IPS-NIHi7 (cell line): ENCODE results near the gene SMYD3.

ENCODE experiments used
- DNase-seq: peaks from one replicate; pipeline ENCODE4 v3.0.0; 2012; ENCODE audit warnings: mixed read lengths; ENCODE audit errors: extremely low spot score

The SMYD3 gene

DNA sequence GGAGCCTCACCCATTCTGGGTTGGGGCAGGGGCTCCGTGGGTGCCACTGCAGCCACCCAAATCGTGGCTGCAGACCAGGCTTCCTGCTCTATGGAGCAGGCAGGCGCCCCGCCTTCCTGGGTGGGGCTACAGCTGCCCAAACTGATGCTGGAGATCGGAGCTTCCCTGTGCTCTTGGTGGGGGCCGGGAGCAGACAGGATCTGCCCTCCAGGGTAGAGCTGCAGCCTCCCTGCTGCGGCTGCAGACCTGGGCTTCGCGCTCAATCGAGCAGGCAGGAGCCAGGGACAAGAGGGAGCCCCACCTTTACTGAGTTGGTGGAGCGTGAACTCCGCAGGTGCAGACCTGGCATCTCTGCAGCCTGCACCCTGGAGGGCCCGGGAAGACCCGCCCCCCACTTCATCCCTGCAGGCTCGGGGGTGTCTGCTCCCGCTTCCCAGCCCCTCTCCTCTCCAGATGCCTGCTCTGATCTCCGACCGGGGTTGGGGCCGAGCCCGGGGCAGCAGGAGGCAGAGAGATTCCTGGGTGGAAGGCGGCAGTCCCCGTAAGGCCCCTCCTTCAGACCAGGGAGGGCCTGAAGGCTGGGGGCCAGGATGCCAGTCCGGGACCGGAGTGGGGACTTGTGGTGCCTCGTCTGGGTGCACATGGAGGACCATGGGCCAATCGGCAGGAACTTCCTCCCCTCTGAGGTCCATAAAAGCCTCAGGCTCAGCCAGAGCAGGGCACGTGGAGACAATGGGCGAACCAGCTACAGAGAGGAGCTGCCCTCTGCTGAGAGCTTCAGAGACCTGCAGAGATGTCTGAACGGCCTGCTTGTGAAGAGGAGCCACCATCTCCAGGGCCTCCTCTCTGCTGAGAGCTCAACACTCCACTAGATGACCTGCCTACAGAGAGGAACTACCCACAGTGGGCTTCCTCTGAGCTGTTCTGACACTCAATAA is 359.3 kb downstream of the SMYD3 start:
- DNase-seq: no peak

DNA sequence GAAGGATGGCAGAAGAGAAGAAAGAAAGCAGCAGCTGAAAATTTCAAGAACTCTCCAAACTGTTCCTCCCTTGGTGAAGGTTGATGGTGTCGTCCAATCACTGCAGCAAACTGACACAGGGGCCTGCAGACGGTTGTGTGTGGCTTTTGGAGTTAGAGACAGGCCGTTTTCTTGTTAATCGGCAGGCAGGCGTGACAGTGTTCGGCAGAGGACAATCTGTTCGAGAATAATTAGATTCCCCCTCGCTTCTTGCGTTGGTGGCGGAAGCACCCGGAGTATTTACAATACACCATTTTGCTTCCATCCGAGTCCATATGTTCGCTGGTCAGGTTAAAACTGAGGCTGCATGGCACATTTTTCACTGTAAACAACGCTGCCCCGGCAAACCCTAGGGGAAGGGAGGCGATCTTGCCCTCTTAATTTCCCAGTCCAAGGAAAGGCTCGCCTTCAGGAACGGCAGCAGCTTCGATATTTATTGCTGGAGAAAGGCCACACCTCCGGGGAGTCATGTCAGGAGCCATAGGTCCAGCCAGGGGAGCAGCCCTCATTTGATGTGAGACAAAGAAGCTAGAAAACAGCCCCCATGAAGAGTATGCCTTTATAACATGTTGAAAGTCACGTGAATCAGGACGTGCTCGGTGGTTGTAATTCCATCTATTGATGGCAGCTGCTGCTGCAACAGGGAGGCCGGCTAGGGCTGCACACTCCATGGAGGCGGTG is 360.1 kb downstream of the SMYD3 start:
- no peak for DNase-seq

DNA sequence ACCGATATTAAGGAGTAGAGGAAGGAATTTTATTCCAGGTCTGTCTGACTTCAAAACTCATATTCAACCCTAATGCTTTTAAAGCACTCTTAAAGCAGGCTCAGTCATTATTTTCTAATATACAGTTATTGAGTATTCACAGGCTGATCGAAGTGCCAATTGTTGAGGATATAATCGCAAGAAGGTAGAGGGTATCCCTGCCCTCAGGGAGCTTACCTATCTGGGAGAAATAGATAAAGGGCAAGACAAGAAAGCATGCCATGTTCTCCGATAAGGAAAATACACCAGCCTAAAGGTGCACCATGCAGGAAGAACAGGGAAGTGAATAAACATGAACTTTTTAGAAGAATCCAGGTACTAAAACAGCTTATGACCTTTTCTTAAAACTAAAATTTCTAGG is 361.2 kb downstream of the SMYD3 start:
- DNase-seq: no peak

GRCh38 chr1:246144931-246145330 is 362.1 kb downstream of the SMYD3 start:
- no peak for DNase-seq

DNA sequence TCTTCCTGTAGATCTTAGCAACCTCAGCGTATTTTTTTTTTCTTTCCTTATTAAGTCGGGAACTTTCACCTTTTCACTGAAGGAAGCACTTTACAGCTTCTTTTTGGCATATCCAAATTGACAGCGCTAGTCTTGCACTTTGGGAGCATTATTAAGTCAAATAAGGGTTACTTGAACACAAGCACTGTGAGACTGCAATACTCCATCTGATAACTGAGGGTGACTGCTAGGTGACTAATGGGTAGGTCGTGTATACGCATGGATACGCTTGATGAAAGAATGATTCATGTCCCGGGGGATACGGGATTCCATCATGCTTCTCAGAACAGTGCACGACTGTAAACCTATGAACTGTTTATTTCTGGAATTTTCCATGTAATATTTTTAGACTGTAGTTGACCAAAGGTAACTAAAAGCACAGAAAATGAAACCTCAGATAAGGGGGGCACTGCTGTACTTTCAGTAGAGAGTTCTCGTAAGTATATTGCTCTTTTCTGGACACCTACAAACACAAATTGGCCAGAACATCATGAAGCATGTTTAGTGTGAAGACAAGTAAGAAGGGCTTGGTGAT is 364.7 kb downstream of the SMYD3 start:
- no peak for DNase-seq

GRCh38 chr1:246141306-246141705 is 365.8 kb downstream of the SMYD3 start:
- no peak for DNase-seq

- DNase-seq: no peak
Observed at GRCh38 chr1:246139745-246140182, 367.3 kb downstream of the SMYD3 start.

DNA sequence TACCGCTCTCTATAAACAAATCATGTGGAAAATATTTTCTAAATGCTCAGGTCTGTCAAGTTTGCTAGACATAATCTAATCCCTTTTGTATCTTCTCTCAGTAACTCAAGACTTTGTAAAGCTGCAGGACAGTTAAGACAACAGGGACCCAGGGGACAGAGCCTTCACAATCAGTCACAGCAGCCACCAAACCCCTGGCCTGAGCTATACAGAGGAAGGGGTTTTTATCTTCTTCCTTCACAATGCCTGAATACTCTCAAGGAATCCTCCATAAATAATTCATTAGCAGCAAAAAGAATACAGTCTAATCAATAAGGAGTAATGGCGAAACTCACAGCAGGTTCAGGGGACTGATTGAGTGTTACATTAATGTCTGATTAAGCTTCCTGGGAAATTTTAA is 368.3 kb downstream of the SMYD3 start:
- DNase-seq: no peak

DNA sequence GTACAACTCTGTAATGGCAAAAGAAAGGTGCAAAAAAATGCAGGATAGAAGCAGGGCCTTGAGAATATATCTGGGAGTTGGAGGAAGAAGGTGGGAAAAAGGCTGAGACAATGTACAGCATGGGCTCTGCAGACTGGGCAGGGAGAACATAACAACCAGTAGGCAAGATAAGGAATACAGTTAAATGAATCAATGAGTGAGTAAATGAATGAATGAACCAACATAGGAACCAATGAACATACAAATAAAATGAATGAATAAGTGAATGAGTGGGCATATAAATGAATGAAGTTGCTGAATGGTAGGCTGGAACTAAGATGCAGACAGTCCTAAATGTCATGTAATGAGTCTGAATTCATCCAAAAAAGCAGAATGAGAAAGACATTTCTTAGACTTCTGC is 370.6 kb downstream of the SMYD3 start:
- no peak for DNase-seq

DNA sequence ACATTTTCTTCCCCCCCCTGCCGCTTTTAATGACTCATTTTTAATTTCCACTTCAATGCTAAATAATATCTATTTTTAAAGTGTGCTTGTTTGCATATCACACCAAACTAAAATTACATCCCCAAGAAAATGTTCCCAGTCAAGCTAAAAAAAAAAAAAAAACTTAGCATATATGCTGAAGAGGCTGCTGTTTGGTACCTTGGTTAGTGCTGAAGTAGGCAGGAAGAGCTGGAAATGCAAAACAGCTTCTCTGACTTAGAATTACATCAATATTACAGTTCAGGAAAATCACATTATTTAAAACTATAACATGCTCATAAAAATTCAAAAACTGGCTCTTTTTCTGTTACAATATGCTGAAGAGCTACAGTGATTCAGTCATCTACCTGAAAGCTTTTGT is 372.3 kb downstream of the SMYD3 start:
- no peak for DNase-seq

DNA sequence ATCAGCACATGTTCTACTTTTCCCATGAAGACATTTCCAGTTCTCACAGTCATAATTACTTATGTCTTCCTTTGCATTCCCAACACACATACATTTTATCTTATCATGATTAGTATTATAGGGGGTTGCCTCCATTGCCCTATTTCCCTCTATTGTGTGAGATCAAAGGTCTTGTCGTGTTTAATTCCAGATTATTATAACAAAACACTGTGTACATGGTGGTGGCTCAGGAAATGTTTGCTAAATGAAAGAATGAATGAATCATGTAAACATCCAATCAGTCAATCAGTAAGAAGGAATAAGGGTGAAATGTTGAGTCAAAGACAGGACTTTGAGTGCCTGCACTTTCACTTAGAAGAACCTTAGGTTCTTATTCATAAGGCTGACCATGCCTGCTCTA is 376.0 kb downstream of the SMYD3 start:
- no peak for DNase-seq

DNA sequence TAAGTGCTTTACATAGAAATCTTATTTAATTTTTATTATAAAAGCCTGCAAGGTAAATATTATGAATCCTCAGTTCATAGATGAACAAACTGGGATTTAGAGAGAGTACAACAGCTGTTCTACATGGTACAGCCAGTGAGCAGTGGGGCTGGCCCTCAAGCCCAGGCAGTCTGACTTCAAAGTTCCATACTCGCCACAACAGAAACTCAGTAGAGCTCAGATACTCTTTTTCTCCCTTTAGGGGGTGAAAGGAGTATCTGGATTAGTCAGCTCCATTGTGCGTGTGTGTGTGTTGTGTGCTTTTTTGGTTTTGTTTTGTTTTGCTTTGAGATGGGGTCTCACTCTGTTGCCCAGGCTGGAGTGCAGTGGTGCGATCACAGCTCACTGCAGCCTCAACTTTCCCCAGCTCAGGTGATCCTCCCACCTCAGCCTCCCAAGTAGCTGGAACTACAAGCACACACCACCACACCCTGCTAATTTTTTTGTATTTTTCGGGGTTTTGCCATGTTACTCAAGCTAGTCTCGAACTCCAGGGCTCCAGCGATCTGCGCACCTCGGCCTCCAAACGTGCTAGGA is 378.5 kb downstream of the SMYD3 start:
- no peak for DNase-seq

DNA sequence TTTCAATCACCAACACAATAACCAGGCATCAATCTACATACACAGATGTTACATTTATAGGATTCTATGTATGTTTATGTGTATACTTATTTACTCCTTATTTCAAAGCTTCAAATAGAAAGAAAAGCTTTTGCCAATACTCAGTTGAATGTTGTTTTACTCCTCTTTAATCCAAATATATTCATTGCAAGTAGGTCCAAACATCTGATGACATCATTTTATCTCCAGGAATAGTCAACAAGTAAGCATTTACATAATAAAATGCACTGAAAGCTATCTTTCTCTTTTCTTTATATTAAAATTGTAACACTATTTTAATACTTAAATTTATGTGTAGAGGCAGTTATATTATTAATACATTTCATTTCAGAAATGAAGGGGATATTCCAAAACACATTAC is 380.5 kb downstream of the SMYD3 start:
- no peak for DNase-seq

DNA sequence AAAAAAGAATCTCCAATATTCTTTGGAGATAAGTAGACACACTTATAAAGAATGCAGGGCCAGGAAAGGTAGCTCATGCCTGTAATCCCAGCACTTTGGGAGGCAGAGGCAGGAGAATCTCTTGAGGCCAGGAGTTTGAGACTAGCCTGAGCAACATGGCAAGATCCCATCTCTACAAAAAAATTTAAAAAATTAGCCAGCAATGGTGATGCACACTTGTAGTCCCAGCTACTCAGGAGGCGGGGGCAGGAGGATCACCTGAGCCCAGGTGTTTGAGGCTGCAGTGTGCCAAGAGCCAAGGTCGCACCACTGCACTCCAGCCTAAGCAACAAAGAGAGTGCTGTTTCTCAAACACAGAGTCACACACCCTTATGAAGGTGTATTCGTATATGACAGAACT is 385.0 kb downstream of the SMYD3 start:
- no peak for DNase-seq

- DNase-seq: no peak
Observed at GRCh38 chr1:246121533-246121932, 385.5 kb downstream of the SMYD3 start.

DNA sequence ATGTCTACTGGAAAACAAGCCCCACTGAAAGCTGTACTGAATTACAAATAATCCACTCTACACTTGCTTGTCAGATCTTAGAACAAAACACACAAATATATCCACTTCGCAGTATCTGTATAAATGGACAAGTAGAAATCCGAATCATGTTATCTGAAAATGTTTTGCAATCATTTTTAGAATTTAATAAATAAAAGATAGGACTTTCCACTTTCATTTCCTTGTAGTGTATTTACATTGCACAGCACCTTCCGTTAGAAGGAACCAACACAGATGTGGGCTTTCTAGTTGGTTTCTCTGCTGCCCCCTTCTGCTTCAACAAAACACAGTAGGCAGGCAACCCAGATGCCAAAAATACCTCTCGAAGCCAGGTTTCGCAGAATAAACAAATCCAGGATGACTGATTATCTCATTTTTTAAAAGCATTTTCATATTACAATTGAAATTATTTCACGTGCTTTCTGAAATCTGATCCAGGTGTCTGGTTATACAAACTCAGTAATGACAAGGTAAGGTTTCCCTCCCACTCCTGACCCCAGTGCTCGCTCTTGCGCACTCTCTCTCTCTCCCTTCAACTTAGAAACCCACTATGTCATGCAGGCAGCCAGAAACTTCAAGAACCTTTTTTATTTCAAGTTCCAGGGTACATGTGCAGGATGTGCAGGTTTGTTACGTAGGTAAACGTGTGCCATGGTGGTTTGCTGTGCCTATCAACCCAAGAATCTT is 389.9 kb downstream of the SMYD3 start:
- peak; percentile 59 for DNase-seq

DNA sequence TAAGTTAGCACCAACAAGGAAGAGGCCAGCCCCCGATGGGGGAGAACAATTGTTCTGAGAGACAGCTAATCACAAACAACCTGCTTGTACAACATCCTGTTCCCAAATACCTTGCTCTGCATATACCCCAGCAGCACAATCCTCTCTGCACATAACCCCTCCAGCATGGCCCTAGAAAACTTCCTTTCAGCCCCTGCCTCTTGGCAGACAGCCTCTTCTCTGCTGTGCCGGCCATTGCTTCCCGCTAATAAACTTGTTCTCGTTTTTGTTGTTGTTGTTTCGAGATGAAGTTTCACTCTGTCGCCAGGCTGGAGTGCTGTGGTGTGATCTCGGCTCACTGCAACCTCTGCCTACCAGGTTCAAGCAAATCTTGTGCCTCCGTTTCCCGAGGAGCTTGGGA is 392.7 kb downstream of the SMYD3 start:
- DNase-seq: no peak

DNA sequence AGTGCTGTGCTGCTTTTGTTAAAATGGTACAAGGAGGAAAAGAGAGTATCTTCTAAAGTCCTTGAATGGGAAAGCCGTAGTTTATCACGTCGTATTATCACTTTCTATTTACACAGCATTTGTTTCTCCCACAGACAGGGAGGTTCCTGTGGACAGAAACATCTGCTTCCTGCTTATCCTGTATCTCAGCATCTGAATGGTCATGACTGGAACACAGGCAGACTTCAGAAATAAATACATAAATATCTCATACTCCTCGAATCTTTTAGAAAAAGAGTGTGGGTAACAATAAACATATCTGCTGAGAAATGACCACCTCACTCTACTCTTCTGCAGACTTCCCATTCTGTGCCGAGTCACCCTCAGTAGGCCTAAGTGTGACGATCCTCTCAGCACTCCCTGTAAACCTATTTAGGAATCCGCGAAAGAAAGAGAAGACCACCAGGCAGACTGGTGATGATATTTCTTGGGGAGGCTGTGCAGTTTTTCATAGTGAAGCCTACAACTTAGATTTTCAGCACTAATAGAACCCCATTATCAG is 393.5 kb downstream of the SMYD3 start:
- DNase-seq: no peak

- no peak for DNase-seq
Observed at GRCh38 chr1:246111570-246111969, 395.5 kb downstream of the SMYD3 start.

- DNase-seq: no peak
Observed at GRCh38 chr1:246110343-246111219, 396.5 kb downstream of the SMYD3 start.
